Hepatocyte (in vitro differentiated cells): Measurements from ENCODE around the gene FAM124A. TPM values are rescaled to one million over a fixed set of nuclear protein-coding genes. Genes with fewer than 3 reads are reported as not detected.
"Not testable (repeated sequence)": the region's sequence is repeated elsewhere in the genome, so short reads cannot be mapped to it uniquely, and the experiment has no call there.

Experiments used
- DNase-seq: peaks from one replicate; pipeline ENCODE4 v3.0.0-alpha.2; 2016; ENCODE audit warnings: low spot score
- H2AFZ ChIP-seq: fragments of 200-600 bp; sonication (generic); 2 replicates; pipeline ENCODE4 v1.6.0; 2016; ENCODE audit warnings: antibody characterized with exemption, mild to moderate bottlenecking
- H3K27ac ChIP-seq: fragments of 200-600 bp; sonication (generic); 2 replicates; pipeline ENCODE4 v1.5.1; 2016; ENCODE audit warnings: mild to moderate bottlenecking
- H3K27me3 ChIP-seq: fragments of 200-600 bp; sonication (generic); 2 replicates; pipeline ENCODE4 v1.6.1; 2016
- H3K36me3 ChIP-seq: fragments of 200-600 bp; sonication (generic); replicated peaks from 2 replicates; pipeline ENCODE4 v1.5.1; 2016; ENCODE audit warnings: low read depth; ENCODE audit not compliant: insufficient read depth
- H3K4me1 ChIP-seq: fragments of 200-600 bp; sonication (generic); 2 replicates; pipeline ENCODE4 v1.5.1; 2016; ENCODE audit warnings: mild to moderate bottlenecking, moderate library complexity; ENCODE audit not compliant: insufficient read depth
- H3K4me2 ChIP-seq: fragments of 200-600 bp; sonication (generic); 2 replicates; pipeline ENCODE4 v1.6.0; 2016
- H3K4me3 ChIP-seq: fragments of 200-600 bp; sonication (generic); 2 replicates; pipeline ENCODE4 v1.5.1; 2016; ENCODE audit warnings: mild to moderate bottlenecking
- H3K79me2 ChIP-seq: fragments of 200-600 bp; sonication (generic); 2 replicates; pipeline ENCODE4 v1.6.0; 2017; ENCODE audit warnings: mild to moderate bottlenecking
- H3K9me2 ChIP-seq: fragments of 200-600 bp; sonication (generic); replicated peaks from 2 replicates; pipeline ENCODE4 v1.6.0; 2017; ENCODE audit warnings: mild to moderate bottlenecking; ENCODE audit not compliant: insufficient read depth
- H3K9me3 ChIP-seq: fragments of 200-600 bp; sonication (generic); 2 replicates; pipeline ENCODE4 v1.5.1; 2016; ENCODE audit warnings: low read depth, mild to moderate bottlenecking
- H4K20me1 ChIP-seq: fragments of 200-600 bp; sonication (generic); 2 replicates; pipeline ENCODE4 v1.6.0; 2016; ENCODE audit warnings: mild to moderate bottlenecking; ENCODE audit not compliant: insufficient read depth, poor library complexity, severe bottlenecking
- CTCF ChIP-seq: fragments of 200-600 bp; sonication (generic); IDR thresholded peaks from 2 replicates; pipeline ENCODE4 v1.5.1; 2016; ENCODE audit warnings: antibody characterized with exemption, mild to moderate bottlenecking; ENCODE audit not compliant: poor library complexity
- EZH2 ChIP-seq: fragments of 200-600 bp; sonication (generic); IDR thresholded peaks from 2 replicates; pipeline ENCODE4 v1.6.1; 2016; ENCODE audit warnings: antibody characterized with exemption, mild to moderate bottlenecking, borderline replicate concordance
- EZH2phosphoT487 ChIP-seq: fragments of 200-600 bp; sonication (generic); IDR thresholded peaks from one replicate; pipeline ENCODE4 v1.6.1; 2018; ENCODE audit warnings: antibody characterized with exemption, mild to moderate bottlenecking, low read depth, moderate library complexity; ENCODE audit not compliant: unreplicated experiment, severe bottlenecking
- WGBS: methylation state at CpG from one replicate; pipeline ENCODE4 v1.1.6; 2016; ENCODE audit warnings: low lambda C conversion rate; ENCODE audit errors: missing lambda C conversion rate; 5-methylcytosine and 5-hydroxymethylcytosine counted together
- polyA plus RNA-seq: library from polyadenylated mRNA; unstranded; fragments of >200 nt; fragmentation: Nextera tagmentation; extraction: Ambion mirVana; gene quantifications from 2 replicates; pipeline ENCODE4 v1.2.1, GENCODE V29; 2016
- total RNA-seq: library from RNA; depleted of rRNA; stranded (reverse); fragments of >200 nt; gene quantifications from 2 replicates; pipeline ENCODE4 v1.2.3, GENCODE V29; 2014

The FAM124A gene
- total and polyA plus RNA-seq, 2 experiments from 2014 or later: 0.60 to 1.7 TPM

DNA sequence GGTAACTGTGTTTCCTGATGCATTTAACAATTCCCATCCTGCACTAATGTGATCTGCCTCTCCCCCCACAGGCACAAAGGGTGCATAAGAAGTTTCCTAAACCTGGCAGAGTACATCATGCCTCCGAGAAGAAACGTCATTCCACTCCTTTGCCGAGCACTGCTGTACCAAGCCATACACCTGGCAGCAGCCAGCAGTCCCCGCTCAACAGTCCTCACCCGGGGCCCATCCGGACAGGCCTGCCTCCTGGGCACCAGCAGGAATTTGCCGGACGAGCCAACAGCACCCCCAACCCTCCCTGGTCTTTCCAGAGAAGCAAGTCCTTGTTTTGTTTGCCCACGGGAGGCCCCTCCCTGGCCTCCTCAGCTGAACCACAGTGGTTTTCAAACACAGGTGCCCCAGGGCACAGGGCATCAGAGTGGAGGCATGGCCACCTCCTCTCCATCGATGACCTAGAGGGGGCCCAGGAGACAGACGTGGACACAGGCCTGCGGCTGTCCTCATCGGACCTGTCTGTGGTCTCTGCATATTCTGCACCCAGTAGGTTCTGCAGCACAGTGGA lies 58.3 kb downstream of the FAM124A start:
- TF ChIP-seq CTCF (no peak), EZH2phosphoT487 (no peak), EZH2 (no peak)
- Histone ChIP-seq H3K27me3 (no peaks in the 10 kb centered on the region), H3K9me2 (no peaks in the 10 kb centered on the region), H3K4me1 (no peaks in the 10 kb centered on the region), H3K27ac (no peak overlapping the region), H3K4me3 (no peak overlapping the region), H3K36me3 (no peaks in the 10 kb centered on the region), H3K4me2 (no peak overlapping the region), H3K79me2 (no peaks in the 10 kb centered on the region), H2AFZ (no peak overlapping the region), H3K9me3 (no peaks in the 10 kb centered on the region), H4K20me1 (no peaks in the 10 kb centered on the region)
- DNase-seq: no peak
- 86% methylated on average over 13 of the region's 13 CpGs for WGBS

DNA sequence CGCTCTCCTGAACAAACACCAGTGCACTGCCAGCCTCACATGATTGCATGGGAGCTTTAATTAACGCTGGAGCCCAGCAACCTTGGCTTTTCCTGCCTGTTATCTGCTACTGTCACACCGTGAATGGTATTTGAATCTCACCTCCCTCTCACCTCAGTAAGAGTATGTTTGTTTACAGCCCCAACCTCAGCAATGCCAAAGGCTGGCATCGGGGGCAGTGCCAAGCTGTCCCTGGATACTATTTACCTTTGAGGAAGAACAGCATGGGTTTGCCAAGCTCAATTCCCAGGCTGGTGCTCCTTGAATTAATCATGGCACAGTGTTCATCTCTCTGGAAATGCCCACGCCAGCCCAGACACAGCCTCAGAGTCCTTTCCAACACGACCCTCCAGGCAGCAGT lies 60.1 kb downstream of the FAM124A start:
- Histone ChIP-seq H3K27ac (no peak overlapping the region), H4K20me1 (no peaks in the 10 kb centered on the region), H3K4me3 (no peak overlapping the region), H3K4me2 (no peak overlapping the region), H3K79me2 (no peaks in the 10 kb centered on the region), H3K9me3 (no peaks in the 10 kb centered on the region), H3K36me3 (no peaks in the 10 kb centered on the region), H3K27me3 (no peaks in the 10 kb centered on the region), H2AFZ (no peak overlapping the region), H3K4me1 (no peaks in the 10 kb centered on the region), H3K9me2 (no peaks in the 10 kb centered on the region)
- TF ChIP-seq EZH2phosphoT487 (no peak), CTCF (no peak), EZH2 (no peak)
- WGBS: 72% methylated on average over 6 of the region's 6 CpGs
- no peak for DNase-seq

GRCh38 chr13:51282923-51283322 lies 60.7 kb downstream of the FAM124A start:
- H3K9me3 ChIP-seq, H3K27me3 ChIP-seq, H3K4me2 ChIP-seq, H3K4me1 ChIP-seq, H3K36me3 ChIP-seq, H3K9me2 ChIP-seq, H4K20me1 ChIP-seq, H3K79me2 ChIP-seq, H3K4me3 ChIP-seq, H2AFZ ChIP-seq, DNase-seq, H3K27ac ChIP-seq: not testable (repeated sequence)
- WGBS: 96% methylated on average over 5 of the region's 5 CpGs

DNA sequence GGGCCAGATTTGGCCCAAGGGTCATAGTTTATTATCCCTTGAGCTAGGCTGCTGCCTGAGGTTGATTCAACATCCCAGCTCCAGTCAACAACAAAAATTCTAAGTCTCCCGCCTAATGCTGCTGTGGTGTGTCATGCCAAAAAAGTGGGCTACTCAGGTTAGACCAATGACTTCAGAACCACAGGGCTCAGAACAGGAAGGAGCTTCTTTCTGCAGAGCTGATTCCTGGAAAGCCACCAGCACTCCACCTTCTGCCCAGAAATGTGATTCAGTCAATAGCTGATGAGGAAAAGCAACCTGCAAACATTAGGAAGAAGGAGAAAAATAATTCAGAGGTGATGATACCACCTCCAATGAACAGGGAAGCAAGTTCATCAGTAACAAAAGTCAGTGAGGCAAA lies 61.2 kb downstream of the FAM124A start:
- WGBS: 90% methylated on average over 1 of the region's 1 CpG
- DNase-seq: no peak
- H3K9me2 ChIP-seq: no peaks in the 10 kb centered on the region
- no peak overlapping the region for H3K4me3 ChIP-seq
- H3K4me2 ChIP-seq: no peak overlapping the region
- no peak overlapping the region for H3K27ac ChIP-seq
- no peaks in the 10 kb centered on the region for H3K4me1 ChIP-seq
- H3K9me3 ChIP-seq: no peaks in the 10 kb centered on the region
- no peaks in the 10 kb centered on the region for H4K20me1 ChIP-seq
- TF ChIP-seq EZH2phosphoT487 (no peak), EZH2 (no peak), CTCF (no peak)
- no peaks in the 10 kb centered on the region for H3K36me3 ChIP-seq
- H2AFZ ChIP-seq: no peak overlapping the region
- no peaks in the 10 kb centered on the region for H3K79me2 ChIP-seq
- H3K27me3 ChIP-seq: no peaks in the 10 kb centered on the region
